Mesendoderm (in vitro differentiated cells): ENCODE measurements around the gene C10orf53.
"Not testable (repeated sequence)": the region's sequence is repeated elsewhere in the genome, so short reads cannot be mapped to it uniquely, and the experiment has no call there.

Experiments
- DNase-seq: peaks from one replicate; pipeline ENCODE4 v3.0.0; 2013
- H2AK5ac ChIP-seq: 2 replicates; pipeline ENCODE4 v1.6.1; 2013; ENCODE audit warnings: low read length, inconsistent platforms
- H2BK120ac ChIP-seq: 2 replicates; pipeline ENCODE4 v1.6.1; 2013; ENCODE audit warnings: low read depth, mild to moderate bottlenecking, low read length, moderate library complexity, mixed read lengths
- H2BK15ac ChIP-seq: replicated peaks from 2 replicates; pipeline ENCODE4 v1.6.1; 2013; ENCODE audit warnings: low read depth, mild to moderate bottlenecking, moderate library complexity
- H2BK5ac ChIP-seq: 2 replicates; pipeline ENCODE4 v1.6.1; 2013; ENCODE audit warnings: low read length, inconsistent platforms
- H3K18ac ChIP-seq: 2 replicates; pipeline ENCODE4 v1.6.1; 2013; ENCODE audit warnings: mild to moderate bottlenecking, low read length, mixed read lengths
- H3K23ac ChIP-seq: one replicate; pipeline ENCODE4 v1.6.1; 2013; ENCODE audit warnings: low read length
- H3K27ac ChIP-seq: 2 replicates; pipeline ENCODE4 v1.5.1; 2013; ENCODE audit warnings: low read depth, mild to moderate bottlenecking, inconsistent platforms, low read length, moderate library complexity
- H3K27me3 ChIP-seq: 2 replicates; pipeline ENCODE4 v1.6.1; 2013; ENCODE audit warnings: low read length, control low read depth, mild to moderate bottlenecking, inconsistent platforms; ENCODE audit not compliant: insufficient read depth, poor library complexity
- H3K36me3 ChIP-seq: 2 replicates; pipeline ENCODE4 v1.6.1; 2013; ENCODE audit warnings: low read length, inconsistent platforms; ENCODE audit not compliant: control insufficient read depth, insufficient read depth
- H3K4ac ChIP-seq: one replicate; pipeline ENCODE4 v1.6.1; 2013; ENCODE audit warnings: low read depth, mild to moderate bottlenecking, low read length, moderate library complexity
- H3K4me1 ChIP-seq: 2 replicates; pipeline ENCODE4 v1.6.1; 2013; ENCODE audit warnings: low read depth, low read length, inconsistent platforms; ENCODE audit not compliant: control insufficient read depth
- H3K4me2 ChIP-seq: 2 replicates; pipeline ENCODE4 v1.6.1; 2013; ENCODE audit warnings: low read length
- H3K4me3 ChIP-seq: 2 replicates; pipeline ENCODE4 v1.5.1; 2013; ENCODE audit warnings: mild to moderate bottlenecking, low read length
- H3K56ac ChIP-seq: one replicate; pipeline ENCODE4 v1.6.1; 2013; ENCODE audit warnings: low read length
- H3K79me1 ChIP-seq: 2 replicates; pipeline ENCODE4 v1.6.1; 2013; ENCODE audit warnings: low read length, inconsistent platforms
- H3K79me2 ChIP-seq: 2 replicates; pipeline ENCODE4 v1.6.1; 2013; ENCODE audit warnings: mild to moderate bottlenecking, low read length; ENCODE audit not compliant: control insufficient read depth, insufficient read depth
- H3K9ac ChIP-seq: 2 replicates; pipeline ENCODE4 v1.6.1; 2013; ENCODE audit warnings: low read length, inconsistent platforms
- H4K5ac ChIP-seq: one replicate; pipeline ENCODE4 v1.6.1; 2013; ENCODE audit warnings: low read length
- H4K8ac ChIP-seq: one replicate; pipeline ENCODE4 v1.6.1; 2013; ENCODE audit warnings: low read depth, mild to moderate bottlenecking, control low read depth, low read length, moderate library complexity
- WGBS: extraction: QIAGEN DNeasy Blood & Tissue Kit; methylation state at CpG from one replicate; pipeline ENCODE4 v1.1.7; 2013; ENCODE audit warnings: low lambda C conversion rate, missing lambda C conversion rate; ENCODE audit not compliant: insufficient coverage; ENCODE audit errors: extremely low coverage; 5-methylcytosine and 5-hydroxymethylcytosine counted together

The C10orf53 gene

GRCh38 chr10:49667991-49668390 lies 11.5 kb upstream of the C10orf53 start:
- no peak overlapping the region for H2AK5ac ChIP-seq
- no peak overlapping the region for H3K4me3 ChIP-seq
- H2BK120ac ChIP-seq, result no peak overlapping the region
- H3K4me2 ChIP-seq, result no peak overlapping the region
- no peak overlapping the region for H3K9ac ChIP-seq
- H3K56ac ChIP-seq, result no peak overlapping the region
- no peak overlapping the region for H2BK5ac ChIP-seq
- no peak overlapping the region for H4K8ac ChIP-seq
- H3K36me3 ChIP-seq, result no peaks in the 10 kb centered on the region
- H3K27ac ChIP-seq, result no peak overlapping the region
- no peak overlapping the region for H3K18ac ChIP-seq
- no peak overlapping the region for H3K4ac ChIP-seq
- H3K23ac ChIP-seq, result no peak overlapping the region
- H3K4me1 ChIP-seq, result no peaks in the 10 kb centered on the region
- DNase-seq, result no peak
- H4K5ac ChIP-seq, result no peak overlapping the region
- H3K27me3 ChIP-seq, result no peaks in the 10 kb centered on the region
- H3K79me2 ChIP-seq, result no peaks in the 10 kb centered on the region
- WGBS, result no CpG with 5 or more reads among the region's 2 CpGs
- no peaks in the 10 kb centered on the region for H3K79me1 ChIP-seq
- no peak overlapping the region for H2BK15ac ChIP-seq

GRCh38 chr10:49668684-49669083 lies 10.8 kb upstream of the C10orf53 start:
- Histone ChIP-seq H3K56ac (no peak overlapping the region), H3K36me3 (no peaks in the 10 kb centered on the region), H3K4ac (no peak overlapping the region), H2BK120ac (no peak overlapping the region), H3K27ac (no peak overlapping the region), H3K4me2 (no peak overlapping the region), H2BK5ac (no peak overlapping the region), H2BK15ac (no peak overlapping the region), H2AK5ac (no peak overlapping the region), H3K9ac (no peak overlapping the region), H3K27me3 (peaks cover 2% of the 10 kb centered on the region), H3K4me3 (no peak overlapping the region), H3K79me2 (no peaks in the 10 kb centered on the region), H3K23ac (no peak overlapping the region), H3K4me1 (no peaks in the 10 kb centered on the region), H4K5ac (no peak overlapping the region), H3K18ac (no peak overlapping the region), H4K8ac (no peak overlapping the region), H3K79me1 (no peaks in the 10 kb centered on the region)
- no peak for DNase-seq
- WGBS, result no CpG with 5 or more reads among the region's 6 CpGs

- Histone ChIP-seq H2BK120ac (no peak overlapping the region), H4K5ac (no peak overlapping the region), H2AK5ac (no peak overlapping the region), H2BK5ac (no peak overlapping the region), H3K18ac (no peak overlapping the region), H3K4ac (no peak overlapping the region), H3K36me3 (no peaks in the 10 kb centered on the region), H3K27me3 (peaks cover 12% of the 10 kb centered on the region), H3K56ac (no peak overlapping the region), H3K27ac (no peak overlapping the region), H3K4me1 (no peaks in the 10 kb centered on the region), H3K4me3 (no peak overlapping the region), H3K79me2 (no peaks in the 10 kb centered on the region), H2BK15ac (no peak overlapping the region), H3K23ac (no peak overlapping the region), H3K79me1 (no peaks in the 10 kb centered on the region), H3K4me2 (peak overlapping the region; percentile 49), H3K9ac (peak overlapping the region; percentile 19), H4K8ac (no peak overlapping the region)
- DNase-seq, result no peak
- WGBS, result no CpG with 5 or more reads among the region's 19 CpGs
Observed at GRCh38 chr10:49678827-49679479, 498 bp upstream of the C10orf53 start.

- H3K36me3 ChIP-seq, H2BK5ac ChIP-seq, H2BK15ac ChIP-seq, H3K27ac ChIP-seq, H3K79me1 ChIP-seq, H3K9ac ChIP-seq, H3K4me3 ChIP-seq, H3K4ac ChIP-seq, H3K18ac ChIP-seq, H3K4me1 ChIP-seq, H4K8ac ChIP-seq, H2AK5ac ChIP-seq, H2BK120ac ChIP-seq, H3K79me2 ChIP-seq, H3K23ac ChIP-seq, H3K56ac ChIP-seq, H3K4me2 ChIP-seq, H4K5ac ChIP-seq, DNase-seq: not testable (repeated sequence)
- WGBS, result no CpG with 5 or more reads among the region's 5 CpGs
- peaks cover 12% of the 10 kb centered on the region for H3K27me3 ChIP-seq
Observed at GRCh38 chr10:49682449-49682848, 3.0 kb downstream of the C10orf53 start.

- Histone ChIP-seq H3K27me3 (peaks cover 14% of the 10 kb centered on the region), H3K4me3 (no peak overlapping the region), H3K4me2 (no peak overlapping the region), H3K18ac (no peak overlapping the region), H4K8ac (no peak overlapping the region), H4K5ac (no peak overlapping the region), H3K56ac (no peak overlapping the region), H2BK15ac (no peak overlapping the region), H3K4me1 (no peaks in the 10 kb centered on the region), H3K27ac (no peak overlapping the region), H3K36me3 (no peaks in the 10 kb centered on the region), H3K79me1 (no peaks in the 10 kb centered on the region), H3K9ac (no peak overlapping the region), H3K4ac (no peak overlapping the region), H3K23ac (no peak overlapping the region), H2BK120ac (no peak overlapping the region), H2BK5ac (no peak overlapping the region), H3K79me2 (no peaks in the 10 kb centered on the region), H2AK5ac (no peak overlapping the region)
- WGBS, result no CpG with 5 or more reads among the region's 2 CpGs
- DNase-seq, result no peak
Observed at GRCh38 chr10:49682879-49683278, 3.4 kb downstream of the C10orf53 start.

- no peak overlapping the region for H3K9ac ChIP-seq
- H2AK5ac ChIP-seq, result no peak overlapping the region
- DNase-seq, result peak; percentile 19
- H3K27ac ChIP-seq, result no peak overlapping the region
- H2BK15ac ChIP-seq, result no peak overlapping the region
- peaks cover 33% of the 10 kb centered on the region for H3K27me3 ChIP-seq
- H3K4me3 ChIP-seq, result no peak overlapping the region
- H3K79me1 ChIP-seq, result no peaks in the 10 kb centered on the region
- H3K4me2 ChIP-seq, result no peak overlapping the region
- no peak overlapping the region for H2BK120ac ChIP-seq
- H3K18ac ChIP-seq, result no peak overlapping the region
- no peaks in the 10 kb centered on the region for H3K79me2 ChIP-seq
- H2BK5ac ChIP-seq, result no peak overlapping the region
- no peak overlapping the region for H4K5ac ChIP-seq
- H3K23ac ChIP-seq, result no peak overlapping the region
- H3K4me1 ChIP-seq, result no peaks in the 10 kb centered on the region
- H3K4ac ChIP-seq, result no peak overlapping the region
- H3K36me3 ChIP-seq, result no peaks in the 10 kb centered on the region
- WGBS, result no CpG with 5 or more reads among the region's 4 CpGs
- no peak overlapping the region for H4K8ac ChIP-seq
- H3K56ac ChIP-seq, result no peak overlapping the region
Observed at GRCh38 chr10:49686651-49687050, 7.2 kb downstream of the C10orf53 start.
